Loucy (cell line): ENCODE measurements around the gene TTC27.
"Not testable (repeated sequence)": the region's sequence is repeated elsewhere in the genome, so short reads cannot be mapped to it uniquely, and the experiment has no call there.

Experiments
- H2AFZ ChIP-seq: fragments of 200-600 bp; sonication (generic); 2 replicates; pipeline ENCODE4 v1.6.0; 2016; ENCODE audit warnings: antibody characterized with exemption, mild to moderate bottlenecking, low read length, moderate library complexity
- H3F3A ChIP-seq: fragments of 200-600 bp; 2 replicates; pipeline ENCODE4 v1.6.0; 2016; ENCODE audit warnings: antibody characterized with exemption, low read depth, mild to moderate bottlenecking
- H3K27me3 ChIP-seq: fragments of 200-600 bp; sonication (generic); 2 replicates; pipeline ENCODE4 v1.6.1; 2014; ENCODE audit warnings: low read length, mild to moderate bottlenecking; ENCODE audit not compliant: insufficient read depth, poor library complexity, severe bottlenecking
- H3K36me3 ChIP-seq: fragments of 200-600 bp; sonication (generic); 2 replicates; pipeline ENCODE4 v1.6.1; 2016; ENCODE audit warnings: low read length; ENCODE audit not compliant: insufficient read depth
- H3K4me1 ChIP-seq: fragments of 200-600 bp; sonication (generic); 2 replicates; pipeline ENCODE4 v1.5.1; 2014; ENCODE audit warnings: low read length, mild to moderate bottlenecking; ENCODE audit not compliant: insufficient read depth, poor library complexity, severe bottlenecking
- H3K4me2 ChIP-seq: fragments of 200-600 bp; sonication (generic); 2 replicates; pipeline ENCODE4 v1.6.0; 2014; ENCODE audit warnings: antibody characterized with exemption, low read length, low read depth, mild to moderate bottlenecking; ENCODE audit not compliant: poor library complexity, severe bottlenecking
- H3K4me3 ChIP-seq: fragments of 200-600 bp; sonication (generic); 2 replicates; pipeline ENCODE4 v1.5.1; 2014; ENCODE audit warnings: low read length, mild to moderate bottlenecking, mixed read lengths; ENCODE audit not compliant: poor library complexity, severe bottlenecking
- H3K79me2 ChIP-seq: fragments of 200-600 bp; sonication (generic); 2 replicates; pipeline ENCODE4 v1.6.1; 2014; ENCODE audit warnings: low read length; ENCODE audit not compliant: insufficient read depth
- H3K9ac ChIP-seq: fragments of 200-600 bp; sonication (generic); 2 replicates; pipeline ENCODE4 v1.6.0; 2014; ENCODE audit warnings: mild to moderate bottlenecking, low read depth, low read length, moderate library complexity; ENCODE audit not compliant: poor library complexity, severe bottlenecking
- H3K9me2 ChIP-seq: fragments of 200-600 bp; sonication (generic); replicated peaks from 2 replicates; pipeline ENCODE4 v1.6.1; 2016; ENCODE audit warnings: low read depth, low read length, mixed read lengths
- H3K9me3 ChIP-seq: fragments of 200-600 bp; sonication (generic); 2 replicates; pipeline ENCODE4 v1.6.1; 2014; ENCODE audit warnings: mild to moderate bottlenecking, antibody characterized with exemption, low read length, low read depth; ENCODE audit not compliant: insufficient read depth
- H4K20me1 ChIP-seq: fragments of 200-600 bp; sonication (generic); 2 replicates; pipeline ENCODE4 v1.6.0; 2014; ENCODE audit warnings: antibody characterized with exemption, low read length, mild to moderate bottlenecking; ENCODE audit not compliant: insufficient read depth, poor library complexity, severe bottlenecking
- EZH2phosphoT487 ChIP-seq: fragments of 200-600 bp; IDR thresholded peaks from 2 replicates; pipeline ENCODE4 v1.6.1; 2018; ENCODE audit warnings: antibody characterized with exemption, mild to moderate bottlenecking, moderate library complexity, borderline replicate concordance
- TF ChIP-seq, protein P1 (sequence below): fragments of 200-600 bp; sonication (generic); conservative IDR thresholded peaks from 2 replicates; pipeline ENCODE4 v1.5.1; 2014; ENCODE audit warnings: mild to moderate bottlenecking, antibody characterized with exemption, low read length

The TTC27 gene

GRCh38 chr2:32841931-32842898 is 214.4 kb downstream of the TTC27 start:
- no peak overlapping the region for H3K4me2 ChIP-seq
- peaks cover 6% of the 10 kb centered on the region for H3K4me1 ChIP-seq
- H3K36me3 ChIP-seq = no peaks in the 10 kb centered on the region
- H3F3A ChIP-seq = no peaks in the 10 kb centered on the region
- peaks cover 10% of the 10 kb centered on the region; the same call in 1 of the 2 replicates for H3K9me3 ChIP-seq
- no peaks in the 10 kb centered on the region for H3K27me3 ChIP-seq
- H4K20me1 ChIP-seq = no peaks in the 10 kb centered on the region
- H2AFZ ChIP-seq = no peak overlapping the region
- H3K9ac ChIP-seq = no peak overlapping the region
- H3K9me2 ChIP-seq = no peaks in the 10 kb centered on the region
- TF ChIP-seq, protein P1, sequence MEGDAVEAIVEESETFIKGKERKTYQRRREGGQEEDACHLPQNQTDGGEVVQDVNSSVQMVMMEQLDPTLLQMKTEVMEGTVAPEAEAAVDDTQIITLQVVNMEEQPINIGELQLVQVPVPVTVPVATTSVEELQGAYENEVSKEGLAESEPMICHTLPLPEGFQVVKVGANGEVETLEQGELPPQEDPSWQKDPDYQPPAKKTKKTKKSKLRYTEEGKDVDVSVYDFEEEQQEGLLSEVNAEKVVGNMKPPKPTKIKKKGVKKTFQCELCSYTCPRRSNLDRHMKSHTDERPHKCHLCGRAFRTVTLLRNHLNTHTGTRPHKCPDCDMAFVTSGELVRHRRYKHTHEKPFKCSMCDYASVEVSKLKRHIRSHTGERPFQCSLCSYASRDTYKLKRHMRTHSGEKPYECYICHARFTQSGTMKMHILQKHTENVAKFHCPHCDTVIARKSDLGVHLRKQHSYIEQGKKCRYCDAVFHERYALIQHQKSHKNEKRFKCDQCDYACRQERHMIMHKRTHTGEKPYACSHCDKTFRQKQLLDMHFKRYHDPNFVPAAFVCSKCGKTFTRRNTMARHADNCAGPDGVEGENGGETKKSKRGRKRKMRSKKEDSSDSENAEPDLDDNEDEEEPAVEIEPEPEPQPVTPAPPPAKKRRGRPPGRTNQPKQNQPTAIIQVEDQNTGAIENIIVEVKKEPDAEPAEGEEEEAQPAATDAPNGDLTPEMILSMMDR = no peak
- no peak for TF ChIP-seq EZH2phosphoT487
- H3K4me3 ChIP-seq = no peak overlapping the region
- no peaks in the 10 kb centered on the region for H3K79me2 ChIP-seq

GRCh38 chr2:32843699-32844098 is 215.8 kb downstream of the TTC27 start:
- Histone ChIP-seq H3K79me2 (no peaks in the 10 kb centered on the region), H3K27me3 (no peaks in the 10 kb centered on the region), H3K9me2 (no peaks in the 10 kb centered on the region), H3K36me3 (no peaks in the 10 kb centered on the region), H3K4me2 (no peak overlapping the region), H3K4me3 (no peak overlapping the region), H4K20me1 (no peaks in the 10 kb centered on the region), H3F3A (no peaks in the 10 kb centered on the region), H3K9me3 (peaks cover 10% of the 10 kb centered on the region; the same call in 1 of the 2 replicates), H3K4me1 (peaks cover 6% of the 10 kb centered on the region), H2AFZ (no peak overlapping the region), H3K9ac (no peak overlapping the region)
- no peak for TF ChIP-seq EZH2phosphoT487
- TF ChIP-seq, protein P1 = no peak

GRCh38 chr2:32844253-32844652 is 216.4 kb downstream of the TTC27 start:
- Histone ChIP-seq H3K27me3 (no peaks in the 10 kb centered on the region), H3K36me3 (no peaks in the 10 kb centered on the region), H3K9me3 (peaks cover 10% of the 10 kb centered on the region; the same call in 1 of the 2 replicates), H4K20me1 (no peaks in the 10 kb centered on the region), H2AFZ (no peak overlapping the region), H3K4me2 (no peak overlapping the region), H3K9ac (no peak overlapping the region), H3K4me3 (no peak overlapping the region), H3F3A (no peaks in the 10 kb centered on the region), H3K9me2 (no peaks in the 10 kb centered on the region), H3K79me2 (no peaks in the 10 kb centered on the region), H3K4me1 (peaks cover 2% of the 10 kb centered on the region)
- TF ChIP-seq, protein P1 = no peak
- TF ChIP-seq EZH2phosphoT487 = no peak

GRCh38 chr2:32846274-32846673 is 218.4 kb downstream of the TTC27 start:
- not testable (repeated sequence) for H3K9me2 ChIP-seq, H3K4me2 ChIP-seq, H3K4me3 ChIP-seq, H3K79me2 ChIP-seq, H3F3A ChIP-seq, H4K20me1 ChIP-seq, H2AFZ ChIP-seq, H3K27me3 ChIP-seq, H3K9me3 ChIP-seq, H3K36me3 ChIP-seq, H3K4me1 ChIP-seq, H3K9ac ChIP-seq
